H1 (cell line): ENCODE measurements around the gene IL10. TPM values are rescaled to one million over a fixed set of nuclear protein-coding genes. Genes with fewer than 3 reads are reported as not detected.

Experiments used
- CTCF ChIA-PET: fragments of 300-600 bp; sonication (Branson Sonifier 250); formaldehyde crosslinking; loops from one replicate; lab custom pipeline; 2021; ENCODE audit not compliant: partially characterized antibody; lab: Charles Lee
- POLR2A ChIA-PET: fragments of 300-600 bp; sonication (Branson Sonifier 250); formaldehyde crosslinking; loops from one replicate; lab custom pipeline; 2021; ENCODE audit warnings: inconsistent platforms; ENCODE audit not compliant: partially characterized antibody; lab: Charles Lee
- DNase-seq, 2 experiments: peaks; one replicate each; pipeline versions ENCODE4 v3.0.0 to v3.0.0-alpha.2; 2010 to 2022; ENCODE audit warnings: low spot score in 2 of 2, low read depth in 1 of 2, mixed read lengths in 1 of 2
- FAIRE-seq: peaks from 2 replicates; lab custom pipeline; 2011; peaks lifted over from hg19 to GRCh38; lab: Jason Lieb, UNC
- H2AFZ ChIP-seq: 2 replicates; pipeline ENCODE4 v1.8.1; 2012; ENCODE audit warnings: low read length, inconsistent platforms
- H2AK5ac ChIP-seq: 2 replicates; pipeline ENCODE4 v1.6.1; 2013; ENCODE audit warnings: low read depth, low read length
- H2BK120ac ChIP-seq: replicated peaks from 2 replicates; pipeline ENCODE3; 2013; ENCODE audit warnings: low read depth, low read length, inconsistent platforms
- H2BK12ac ChIP-seq: 2 replicates; pipeline ENCODE4 v1.6.1; 2013; ENCODE audit warnings: low read depth, low read length
- H2BK15ac ChIP-seq: 2 replicates; pipeline ENCODE4 v1.6.1; 2013; ENCODE audit warnings: low read length
- H2BK20ac ChIP-seq: 2 replicates; pipeline ENCODE4 v1.6.1; 2013; ENCODE audit warnings: low read length
- H2BK5ac ChIP-seq: 2 replicates; pipeline ENCODE4 v1.6.1; 2013; ENCODE audit warnings: low read depth, low read length
- H3K14ac ChIP-seq: 2 replicates; pipeline ENCODE4 v1.6.1; 2013; ENCODE audit warnings: inconsistent platforms; ENCODE audit not compliant: insufficient read length
- H3K18ac ChIP-seq: 2 replicates; pipeline ENCODE4 v1.6.1; 2013; ENCODE audit warnings: low read length; ENCODE audit errors: extremely low read depth
- H3K23ac ChIP-seq: 2 replicates; pipeline ENCODE4 v1.6.1; 2013; ENCODE audit warnings: inconsistent platforms; ENCODE audit not compliant: insufficient read length
- H3K23me2 ChIP-seq: 2 replicates; pipeline ENCODE4 v1.6.1; 2013; ENCODE audit warnings: low read depth, low read length
- H3K27ac ChIP-seq: 2 replicates; pipeline ENCODE4 v1.6.1; 2011; ENCODE audit warnings: low read depth, low read length, inconsistent platforms
- H3K27me3 ChIP-seq, 4 experiments: replicated peaks in 1 of 4; 1 replicate in 1 of 4; 2 replicates in 3 of 4; pipeline versions ENCODE4 v1.6.1 to v1.8.1; 2011 to 2013; ENCODE audit warnings: low read length in 3 of 4, mild to moderate bottlenecking in 3 of 4, inconsistent platforms in 2 of 4, mixed read lengths in 2 of 4, moderate library complexity in 1 of 4; ENCODE audit not compliant: control insufficient read depth in 3 of 4, insufficient read depth in 3 of 4; ENCODE audit errors: extremely low read depth in 1 of 4
- H3K36me3 ChIP-seq, 4 experiments: 2 replicates each; pipeline versions ENCODE4 v1.6.1 to v1.8.1; 2011 to 2013; ENCODE audit warnings: mild to moderate bottlenecking in 4 of 4, low read length in 3 of 4, moderate library complexity in 2 of 4, control low read depth in 1 of 4, inconsistent platforms in 1 of 4; ENCODE audit not compliant: insufficient read depth in 4 of 4, control insufficient read depth in 2 of 4
- H3K4ac ChIP-seq: replicated peaks from 2 replicates; pipeline ENCODE3; 2013; ENCODE audit warnings: low read length, low read depth, mixed read lengths, inconsistent platforms; ENCODE audit not compliant: insufficient read length
- H3K4me1 ChIP-seq, 4 experiments: replicated peaks in 1 of 4; 1 replicate in 1 of 4; 2 replicates in 3 of 4; pipeline versions ENCODE4 v1.6.1 to v1.8.1; 2011 to 2013; ENCODE audit warnings: low read length in 3 of 4, inconsistent platforms in 2 of 4, mixed read lengths in 1 of 4; ENCODE audit not compliant: insufficient read depth in 4 of 4, control insufficient read depth in 3 of 4
- H3K4me2 ChIP-seq, 2 experiments: 2 replicates each; pipeline versions ENCODE4 v1.6.1 to v1.8.1; 2011 to 2013; ENCODE audit warnings: low read depth in 2 of 2, low read length in 2 of 2, control low read depth in 1 of 2, inconsistent platforms in 1 of 2, mild to moderate bottlenecking in 1 of 2; ENCODE audit not compliant: insufficient read depth in 1 of 2
- H3K4me3 ChIP-seq, 4 experiments: fragments of 200-600, 300-600 bp in 1 of 4; sonication (generic), shearing (Covaris generic), sonication (Bioruptor Twin) in 1 of 4; 2 replicates each; pipeline versions ENCODE4 v1.5.1 to v1.8.1; 2011 to 2016; ENCODE audit warnings: low read length in 4 of 4, low read depth in 3 of 4, control low read depth in 2 of 4, inconsistent platforms in 2 of 4, mild to moderate bottlenecking in 2 of 4, mixed read lengths in 1 of 4, moderate library complexity in 1 of 4; ENCODE audit not compliant: insufficient read depth in 2 of 4; ENCODE audit errors: extremely low read depth in 1 of 4
- H3K56ac ChIP-seq: replicated peaks from 2 replicates; pipeline ENCODE3; 2013; ENCODE audit warnings: low read depth, mild to moderate bottlenecking, mixed read lengths, low read length, inconsistent platforms; ENCODE audit not compliant: insufficient read length
- H3K79me1 ChIP-seq: 2 replicates; pipeline ENCODE4 v1.6.1; 2013; ENCODE audit warnings: low read depth, low read length, control low read depth
- H3K79me2 ChIP-seq, 2 experiments: 2 replicates each; pipeline versions ENCODE4 v1.6.1 to v1.8.1; 2012 to 2013; ENCODE audit warnings: low read length in 2 of 2, mild to moderate bottlenecking in 2 of 2, inconsistent platforms in 1 of 2; ENCODE audit not compliant: insufficient read depth in 2 of 2, control insufficient read depth in 1 of 2
- H3K9ac ChIP-seq, 4 experiments: replicated peaks in 1 of 4; 1 replicate in 1 of 4; 2 replicates in 3 of 4; pipeline versions ENCODE4 v1.6.1 to v1.8.1; 2011 to 2013; ENCODE audit warnings: low read depth in 3 of 4, low read length in 3 of 4, control low read depth in 2 of 4, mild to moderate bottlenecking in 2 of 4, moderate library complexity in 2 of 4, inconsistent platforms in 1 of 4; ENCODE audit errors: extremely low read depth in 1 of 4
- H3K9me3 ChIP-seq, 2 experiments: 2 replicates each; pipeline versions ENCODE4 v1.6.1 to v1.8.1; 2012 to 2013; ENCODE audit warnings: mild to moderate bottlenecking in 2 of 2, moderate library complexity in 2 of 2, control low read depth in 1 of 2, inconsistent platforms in 1 of 2, low read depth in 1 of 2, low read length in 1 of 2, mixed read lengths in 1 of 2; ENCODE audit not compliant: insufficient read depth in 2 of 2
- H4K20me1 ChIP-seq, 2 experiments: replicated peaks in 1 of 2; 2 replicates each; pipeline versions ENCODE3 to v1.8.1; 2011 to 2013; ENCODE audit warnings: inconsistent platforms in 2 of 2, low read length in 2 of 2, mild to moderate bottlenecking in 1 of 2; ENCODE audit not compliant: insufficient read depth in 2 of 2, control insufficient read depth in 1 of 2
- H4K5ac ChIP-seq: 2 replicates; pipeline ENCODE4 v1.6.1; 2013; ENCODE audit warnings: low read length, low read depth, mixed read lengths, inconsistent platforms; ENCODE audit not compliant: insufficient read length
- H4K8ac ChIP-seq: 2 replicates; pipeline ENCODE4 v1.8.0; 2013; ENCODE audit warnings: mild to moderate bottlenecking, moderate library complexity, low read length, inconsistent platforms; ENCODE audit not compliant: insufficient read depth; ENCODE audit errors: extremely low read depth
- H4K91ac ChIP-seq: replicated peaks from 2 replicates; pipeline ENCODE3; 2013; ENCODE audit warnings: low read length, mixed read lengths, inconsistent platforms; ENCODE audit not compliant: insufficient read length
- CREB1 ChIP-seq: IDR thresholded peaks from 2 replicates; pipeline ENCODE4 v1.6.1; 2012; ENCODE audit warnings: inconsistent platforms
- GTF2F1 ChIP-seq: IDR thresholded peaks from 2 replicates; pipeline ENCODE4 v1.6.1; 2012; ENCODE audit warnings: low read depth, low read length, improper control_type of control experiment, borderline replicate concordance
- JUND ChIP-seq: IDR thresholded peaks from 2 replicates; pipeline ENCODE4 v1.6.1; 2011; ENCODE audit warnings: mild to moderate bottlenecking, improper control_type of control experiment, low read length
- KDM1A ChIP-seq: fragments of 200-600, 300-600 bp; sonication (generic); IDR thresholded peaks from 2 replicates; pipeline ENCODE4 v1.7.1; 2016; ENCODE audit warnings: mild to moderate bottlenecking, low read length, borderline replicate concordance
- NRF1 ChIP-seq: IDR thresholded peaks from 2 replicates; pipeline ENCODE4 v1.6.1; 2011; ENCODE audit warnings: mild to moderate bottlenecking, low read depth, low read length, improper control_type of control experiment
- POLR2AphosphoS5 ChIP-seq: IDR thresholded peaks from 2 replicates; pipeline ENCODE4 v1.6.1; 2011; ENCODE audit warnings: low read depth, low read length
- RAD21 ChIP-seq, 2 experiments: IDR thresholded peaks in 1 of 2; conservative IDR thresholded peaks in 1 of 2; 2 replicates each; pipeline ENCODE4 v1.6.1; 2011; ENCODE audit warnings: low read depth in 2 of 2, low read length in 2 of 2, improper control_type of control experiment in 1 of 2, inconsistent platforms in 1 of 2, mild to moderate bottlenecking in 1 of 2, moderate library complexity in 1 of 2
- SP2 ChIP-seq: IDR thresholded peaks from 2 replicates; pipeline ENCODE4 v1.6.1; 2012; ENCODE audit warnings: mild to moderate bottlenecking, low read length, inconsistent platforms
- SP4 ChIP-seq: IDR thresholded peaks from 2 replicates; pipeline ENCODE4 v1.6.1; 2012; ENCODE audit warnings: low read length, inconsistent platforms
- WGBS, 2 experiments: shearing (Covaris generic) in 1 of 2; methylation state at CpG; one replicate each; pipeline versions ENCODE4 v1.1.6 to v1.1.7; 2013 to 2015; ENCODE audit warnings: low lambda C conversion rate in 2 of 2, mixed read lengths in 2 of 2, inconsistent platforms in 1 of 2, low coverage in 1 of 2, missing lambda C conversion rate in 1 of 2; ENCODE audit not compliant: insufficient replicate concordance in 2 of 2, insufficient coverage in 1 of 2, insufficient read length in 1 of 2; ENCODE audit errors: extremely low coverage in 1 of 2, missing lambda C conversion rate in 1 of 2; 5-methylcytosine and 5-hydroxymethylcytosine counted together
- polyA plus RNA-seq, 7 experiments: library from polyadenylated mRNA; depleted of rRNA in 3 of 7; stranded (reverse) in 5 of 7; unstranded in 2 of 7; fragments of >200 nt in 5 of 7; fragments of 200-250 nt in 2 of 7; gene quantifications; 1 replicate in 5 of 7; 2 replicates in 1 of 7; 4 replicates in 1 of 7; pipeline versions ENCODE4 v1.2.1 to v1.2.3, GENCODE V29; 2011 to 2013; ENCODE audit warnings: missing spikeins in 2 of 7, mixed read lengths in 2 of 7
- total RNA-seq: library from RNA; stranded (reverse); fragmentation: NEBNext Ultra II Directional; extraction: Animal tissue kit (Norgen Biotek cat#: 25700); gene quantifications from 2 replicates; pipeline ENCODE4 v1.2.1, GENCODE V29; 2021
- TF ChIP-seq, protein P1 (sequence below), 3 experiments: IDR thresholded peaks; 1 replicate in 2 of 3; 2 replicates in 1 of 3; pipeline versions ENCODE4 v1.5.1 to v1.6.1; 2011; ENCODE audit warnings: low read length in 3 of 3, mild to moderate bottlenecking in 3 of 3, inconsistent platforms in 2 of 3, low read depth in 1 of 3, moderate library complexity in 1 of 3; ENCODE audit not compliant: insufficient read depth in 1 of 3; ENCODE audit errors: control extremely low read depth in 1 of 3

Gene IL10
- total and polyA plus RNA-seq, 2 of the 8 experiments (the other 6 are each of a cell fraction or from before 2014, with no cell fraction given), result not detected

DNA sequence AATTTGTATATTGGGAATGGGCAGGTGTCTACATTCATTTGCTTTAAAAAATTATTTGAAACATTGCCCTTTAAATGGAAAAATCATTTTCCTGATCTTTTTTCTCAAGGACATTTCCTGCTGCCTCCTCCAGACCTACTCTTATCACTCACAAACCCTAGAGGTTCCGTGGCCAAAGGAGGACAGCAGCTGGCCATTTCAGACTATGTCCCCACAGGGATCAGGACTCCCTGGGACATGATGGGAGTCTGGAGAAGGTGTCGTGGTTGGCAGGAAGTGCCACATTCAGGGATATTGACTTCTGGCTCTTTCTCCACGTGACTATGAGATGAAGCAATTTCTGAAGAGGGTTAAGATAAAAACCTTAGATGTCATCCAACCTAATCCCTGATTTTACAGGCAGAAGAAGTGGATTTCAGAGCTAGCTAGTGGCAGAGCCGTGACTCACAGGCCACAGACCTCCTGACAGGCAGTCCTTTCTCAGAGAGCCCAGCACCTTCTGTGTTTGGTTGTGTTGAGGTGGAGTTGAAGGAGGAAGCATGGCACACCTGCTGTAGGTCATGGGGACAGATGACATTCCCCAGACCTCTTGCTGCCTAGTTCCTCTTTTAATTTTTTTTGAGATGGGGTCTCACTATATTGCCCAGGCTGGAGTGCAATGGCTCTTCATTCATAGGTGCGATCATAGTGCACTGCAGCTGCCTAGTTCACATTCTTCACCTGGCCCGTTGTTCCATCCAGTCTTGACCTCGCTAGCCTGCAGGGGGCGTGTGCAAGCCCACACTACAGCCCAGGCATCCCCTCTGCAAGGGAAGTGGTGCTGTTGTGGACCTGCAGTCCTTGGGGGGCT lies 25.5 kb upstream of the IL10 start:
- H3K4me2 ChIP-seq, result no peak overlapping the region
- DNase-seq, result peak; percentile 25 to 69
- H4K91ac ChIP-seq, result no peak overlapping the region
- TF ChIP-seq JUND, result no peak
- no peak for TF ChIP-seq POLR2AphosphoS5
- peak; percentile 84; the same call in 1 of the 2 replicates for TF ChIP-seq KDM1A
- peak; percentile 12; the same call in 1 of the 2 replicates for TF ChIP-seq CREB1
- no peak for TF ChIP-seq NRF1
- peak; percentile 49 to 64 for TF ChIP-seq RAD21 (IDR thresholded peaks at IDR 0.05 in 1 of 2, conservative IDR thresholded peaks at IDR 0.05 in 1 of 2; ENCODE audit: low read depth in 2 of 2, low read length in 2 of 2)
- no peak for TF ChIP-seq GTF2F1
- no peak for TF ChIP-seq SP4
- TF ChIP-seq, protein P1, sequence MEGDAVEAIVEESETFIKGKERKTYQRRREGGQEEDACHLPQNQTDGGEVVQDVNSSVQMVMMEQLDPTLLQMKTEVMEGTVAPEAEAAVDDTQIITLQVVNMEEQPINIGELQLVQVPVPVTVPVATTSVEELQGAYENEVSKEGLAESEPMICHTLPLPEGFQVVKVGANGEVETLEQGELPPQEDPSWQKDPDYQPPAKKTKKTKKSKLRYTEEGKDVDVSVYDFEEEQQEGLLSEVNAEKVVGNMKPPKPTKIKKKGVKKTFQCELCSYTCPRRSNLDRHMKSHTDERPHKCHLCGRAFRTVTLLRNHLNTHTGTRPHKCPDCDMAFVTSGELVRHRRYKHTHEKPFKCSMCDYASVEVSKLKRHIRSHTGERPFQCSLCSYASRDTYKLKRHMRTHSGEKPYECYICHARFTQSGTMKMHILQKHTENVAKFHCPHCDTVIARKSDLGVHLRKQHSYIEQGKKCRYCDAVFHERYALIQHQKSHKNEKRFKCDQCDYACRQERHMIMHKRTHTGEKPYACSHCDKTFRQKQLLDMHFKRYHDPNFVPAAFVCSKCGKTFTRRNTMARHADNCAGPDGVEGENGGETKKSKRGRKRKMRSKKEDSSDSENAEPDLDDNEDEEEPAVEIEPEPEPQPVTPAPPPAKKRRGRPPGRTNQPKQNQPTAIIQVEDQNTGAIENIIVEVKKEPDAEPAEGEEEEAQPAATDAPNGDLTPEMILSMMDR (IDR thresholded peaks at IDR 0.05; ENCODE audit: control extremely low read depth in 1 of 3, insufficient read depth in 1 of 3, low read depth in 1 of 3, low read length in 3 of 3), result peak; percentile 71 to 98 (median 91)
- TF ChIP-seq SP2, result no peak

More for the DNA sequence above, 25.5 kb upstream of the IL10 start:
- Histone ChIP-seq H2BK15ac (no peak overlapping the region), H3K79me2 (no peaks in the 10 kb centered on the region), H4K20me1 (no peaks in the 10 kb centered on the region), H2BK20ac (no peak overlapping the region), H3K27me3 (no peaks in the 10 kb centered on the region), H2BK120ac (no peak overlapping the region), H2AFZ (no peak overlapping the region), H3K4me3 (no peak overlapping the region), H3K4ac (no peak overlapping the region), H3K56ac (no peak overlapping the region), H4K5ac (no peak overlapping the region), H3K23me2 (no peaks in the 10 kb centered on the region), H4K8ac (no peak overlapping the region), H2BK12ac (no peak overlapping the region), H3K18ac (no peak overlapping the region), H3K79me1 (no peaks in the 10 kb centered on the region), H2BK5ac (no peak overlapping the region), H3K27ac (no peak overlapping the region), H3K36me3 (no peaks in the 10 kb centered on the region), H2AK5ac (no peak overlapping the region), H3K9ac (no peak overlapping the region), H3K23ac (no peak overlapping the region), H3K14ac (no peak overlapping the region), H3K9me3 (no peaks in the 10 kb centered on the region), H3K4me1 (no peaks in the 10 kb centered on the region)
- no peak for FAIRE-seq
- 63% methylated on average over 8 of the region's 8 CpGs; no CpG with 5 or more reads in 1 of the 2 experiments for WGBS, 2 experiments
- ChIA-PET CTCF (interaction anchor here (0.7 to 5.7 kb wide), 37 partner anchors 10 to 298 kb away, joined by 3 to 43 read pairs (median 5); partner anchors contain the start of genes FCMR, IL10 and IL19), POLR2A (no interaction called here)
